ENCODE data around the gene ARL3. TPM values are rescaled to one million over a fixed set of nuclear protein-coding genes. Genes with fewer than 3 reads are reported as not detected.

ARL3 gene
- total RNA-seq, 1 experiment from 2014 or later, result 13.3 TPM

GRCh38 chr10:102675666-102676533, 38.3 kb downstream of the ARL3 start:
- no peak overlapping the region for H3K4me3 ChIP-seq (replicated peaks in 1 of 2; ENCODE audit: low read depth in 1 of 2, low read length in 2 of 2)
- no peak overlapping the region for H3K9ac ChIP-seq (ENCODE audit: low read length)
- H3K9me3 ChIP-seq (ENCODE audit: control insufficient read depth in 1 of 2, insufficient read depth in 1 of 2, low read depth in 1 of 2, low read length in 2 of 2), result no peaks in the 10 kb centered on the region
- H4K20me1 ChIP-seq (ENCODE audit: insufficient read depth), result no peaks in the 10 kb centered on the region
- DNase-seq (ENCODE audit: low read depth, low spot score), result no peak
- CTCF ChIA-PET, result interaction anchor here (1.1 to 1.3 kb wide), 3 partner anchors 10 to 38 kb away, joined by 3 to 5 read pairs (median 4); partner anchors contain the start of genes ARL3 and SFXN2
- RAD21 ChIA-PET (ENCODE audit: low non-redundant PET in 1 of 2, low total read pairs in 2 of 2, uncharacterized antibody in 2 of 2, unreplicated experiment in 2 of 2), result interaction anchor here in 1 of 2 experiments (0.5 kb wide), 1 partner anchor 225 kb away, joined by 4 read pairs; no protein-coding TSS in a partner anchor
- intact Hi-C loops (cut with micrococcal nuclease), result no loop called here
- no peak for TF ChIP-seq POLR2AphosphoS5 (IDR thresholded peaks at IDR 0.05; ENCODE audit: low read depth, low read length)
- TF ChIP-seq SP1 (IDR thresholded peaks at IDR 0.05; ENCODE audit: low read depth), result no peak
- no peak for TF ChIP-seq ZFX (IDR thresholded peaks at IDR 0.05)
- no peak for TF ChIP-seq ATF3 (IDR thresholded peaks at IDR 0.05)
- no peak for TF ChIP-seq RAD21 (IDR thresholded peaks at IDR 0.05; ENCODE audit: low read depth)
- no peak for TF ChIP-seq YY1 (IDR thresholded peaks at IDR 0.05; ENCODE audit: extremely low read depth, insufficient replicate concordance, low read depth, low read length)
- no peak for TF ChIP-seq ZNF274 (IDR thresholded peaks at IDR 0.05; ENCODE audit: low read depth, low read length)
- H2AFZ ChIP-seq (ENCODE audit: low read depth, low read length, poor library complexity, severe bottlenecking), result no peak overlapping the region
- no peak for ATAC-seq
- peaks cover 5 to 10% of the 10 kb centered on the region in 2 experiments; a peak in 3 of 4 replicates for H3K4me1 ChIP-seq (ENCODE audit: control insufficient read depth in 1 of 2, insufficient read depth in 2 of 2, low read length in 2 of 2)
- BruUV-seq (replicated peaks), result no TSS peak
- H3K4me2 ChIP-seq (ENCODE audit: low read length), result no peak overlapping the region
- H3K9me2 ChIP-seq (ENCODE audit: insufficient read depth), result no peaks in the 10 kb centered on the region
- H3K79me2 ChIP-seq (ENCODE audit: insufficient read depth, low read length), result no peaks in the 10 kb centered on the region
- H3K27me3 ChIP-seq (ENCODE audit: insufficient read depth, low read length), result no peaks in the 10 kb centered on the region
- no peaks in the 10 kb centered on the region; a peak in 1 of 4 replicates for H3K36me3 ChIP-seq (ENCODE audit: control insufficient read depth in 1 of 2, insufficient read depth in 2 of 2, low read length in 2 of 2)
- H3K27ac ChIP-seq (ENCODE audit: low read depth, low read length), result no peak overlapping the region
- POLR2A ChIA-PET, result no interaction called here

All from HCT116 (cell line).